GM18498 (cell line): Measurements from ENCODE around the gene GABRQ.
"Not testable (repeated sequence)": the region's sequence is repeated elsewhere in the genome, so short reads cannot be mapped to it uniquely, and the experiment has no call there.

Experiments
- ATAC-seq: cut with Tn5 transposase; IDR thresholded peaks from one replicate; pipeline ENCODE4 v1.9.1; 2021; ENCODE audit warnings: mild to moderate bottlenecking, moderate library complexity; ENCODE audit not compliant: unreplicated experiment

The GABRQ gene

DNA sequence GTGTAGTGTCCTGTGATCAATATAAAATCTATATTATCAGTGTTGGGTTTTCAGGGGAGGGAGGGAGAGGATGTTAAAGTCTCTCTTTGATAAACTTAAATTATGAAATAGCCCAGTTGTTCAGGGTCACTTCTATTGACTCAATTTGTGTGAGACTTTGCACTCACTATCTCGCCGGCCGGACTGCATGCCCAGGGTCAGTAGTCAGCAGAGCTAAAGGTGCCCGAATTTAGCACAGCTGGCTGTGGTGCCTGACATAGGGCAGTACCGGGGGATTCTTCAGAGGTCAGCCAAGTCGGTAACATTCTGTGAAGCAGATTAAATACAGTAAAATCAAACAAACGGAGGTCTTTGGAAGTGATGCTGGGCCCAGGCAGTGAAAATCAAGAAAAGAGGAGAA is 19.2 kb downstream of the GABRQ start:
- no peak for ATAC-seq

GRCh38 chrX:152658302-152658701 is 20.6 kb downstream of the GABRQ start:
- no peak for ATAC-seq

DNA sequence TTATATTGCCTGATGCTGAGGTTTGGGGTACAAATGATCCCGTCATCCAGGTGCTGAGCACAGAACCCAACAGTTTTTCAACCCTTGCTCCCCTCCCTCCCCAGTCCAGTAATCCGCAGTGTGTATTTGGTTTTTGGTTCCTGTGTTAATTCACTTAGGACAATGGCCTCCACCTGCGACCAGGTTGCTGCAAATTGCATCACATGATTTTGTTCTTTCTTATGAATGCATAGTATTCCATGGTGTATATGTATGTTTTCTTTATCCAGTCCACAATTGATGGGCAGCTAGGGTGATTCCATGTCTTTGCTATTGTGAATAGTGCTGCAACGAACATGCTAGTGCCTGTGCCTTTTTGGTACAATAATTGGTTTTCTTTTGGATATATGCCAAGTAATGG is 25.4 kb downstream of the GABRQ start:
- ATAC-seq: no peak

DNA sequence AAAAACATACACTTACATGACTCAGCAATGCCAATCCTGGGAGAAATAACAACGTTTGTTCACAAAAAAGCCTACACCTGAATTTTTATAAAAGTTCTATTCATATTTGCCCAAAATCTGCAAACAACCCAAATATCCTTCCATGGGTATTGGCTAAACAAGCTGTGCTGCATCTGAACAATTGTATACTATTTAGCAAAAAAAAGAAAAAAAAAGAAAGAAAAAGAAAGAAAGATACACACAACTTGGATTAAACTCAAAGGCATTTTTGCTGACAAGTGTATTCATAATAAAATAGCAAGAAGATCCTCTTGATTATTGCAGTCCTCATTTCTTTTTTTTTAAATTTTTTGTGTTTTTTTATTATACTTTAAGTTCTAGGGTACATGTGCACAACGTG is 36.4 kb downstream of the GABRQ start:
- no peak for ATAC-seq

GRCh38 chrX:152674652-152675051 is 37.0 kb downstream of the GABRQ start:
- ATAC-seq: not testable (repeated sequence)

GRCh38 chrX:152681012-152681411 is 43.3 kb downstream of the GABRQ start:
- ATAC-seq: not testable (repeated sequence)

DNA sequence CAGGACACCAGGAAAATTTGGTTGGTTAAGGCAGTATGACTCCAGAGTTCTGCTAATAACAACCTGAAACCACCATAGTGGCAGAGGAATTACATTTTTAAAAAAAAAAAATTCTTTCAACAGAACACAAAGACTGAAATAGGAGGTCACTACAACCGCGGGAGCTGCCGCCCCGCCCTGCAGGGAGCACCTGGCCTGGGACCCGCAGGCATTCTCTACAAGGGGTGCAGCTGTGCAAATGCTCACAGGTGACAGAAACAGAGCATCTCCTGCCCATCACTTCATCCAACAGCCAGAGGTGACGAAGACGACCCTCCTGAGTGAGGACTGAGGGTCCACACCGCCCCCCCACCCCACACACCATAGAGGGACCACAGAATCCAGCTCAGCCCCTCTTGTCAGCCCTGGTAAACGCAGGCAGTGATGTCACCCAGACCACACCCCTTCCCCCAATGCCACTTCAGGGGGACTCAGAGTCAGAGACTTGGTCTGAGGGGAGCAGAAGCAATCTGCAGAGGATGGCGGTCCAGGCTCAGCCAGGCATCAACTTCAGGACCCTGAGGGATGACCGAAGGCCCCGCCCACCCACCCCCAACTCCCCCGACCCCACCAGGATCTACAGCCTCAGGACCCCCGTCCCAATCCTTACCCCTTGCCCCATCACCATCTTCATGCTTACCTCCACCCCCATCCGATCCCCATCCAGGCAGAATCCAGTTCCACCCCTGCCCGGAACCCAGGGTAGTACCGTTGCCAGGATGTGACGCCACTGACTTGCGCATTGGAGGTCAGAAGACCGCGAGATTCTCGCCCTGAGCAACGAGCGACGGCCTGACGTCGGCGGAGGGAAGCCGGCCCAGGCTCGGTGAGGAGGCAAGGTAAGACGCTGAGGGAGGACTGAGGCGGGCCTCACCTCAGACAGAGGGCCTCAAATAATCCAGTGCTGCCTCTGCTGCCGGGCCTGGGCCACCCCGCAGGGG is 60.5 kb downstream of the GABRQ start, which contains the start of gene MAGEA3:
Gene MAGEA3, plus strand, starts transcription at position 843 of the 980 bp plus-strand sequence. CDS start 2,039 bp downstream, outside the sequence.
- not testable (repeated sequence) for ATAC-seq

DNA sequence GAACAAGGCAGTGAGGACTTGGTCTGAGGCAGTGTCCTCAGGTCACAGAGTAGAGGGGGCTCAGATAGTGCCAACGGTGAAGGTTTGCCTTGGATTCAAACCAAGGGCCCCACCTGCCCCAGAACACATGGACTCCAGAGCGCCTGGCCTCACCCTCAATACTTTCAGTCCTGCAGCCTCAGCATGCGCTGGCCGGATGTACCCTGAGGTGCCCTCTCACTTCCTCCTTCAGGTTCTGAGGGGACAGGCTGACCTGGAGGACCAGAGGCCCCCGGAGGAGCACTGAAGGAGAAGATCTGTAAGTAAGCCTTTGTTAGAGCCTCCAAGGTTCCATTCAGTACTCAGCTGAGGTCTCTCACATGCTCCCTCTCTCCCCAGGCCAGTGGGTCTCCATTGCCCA is 62.7 kb downstream of the GABRQ start:
- ATAC-seq: not testable (repeated sequence)

DNA sequence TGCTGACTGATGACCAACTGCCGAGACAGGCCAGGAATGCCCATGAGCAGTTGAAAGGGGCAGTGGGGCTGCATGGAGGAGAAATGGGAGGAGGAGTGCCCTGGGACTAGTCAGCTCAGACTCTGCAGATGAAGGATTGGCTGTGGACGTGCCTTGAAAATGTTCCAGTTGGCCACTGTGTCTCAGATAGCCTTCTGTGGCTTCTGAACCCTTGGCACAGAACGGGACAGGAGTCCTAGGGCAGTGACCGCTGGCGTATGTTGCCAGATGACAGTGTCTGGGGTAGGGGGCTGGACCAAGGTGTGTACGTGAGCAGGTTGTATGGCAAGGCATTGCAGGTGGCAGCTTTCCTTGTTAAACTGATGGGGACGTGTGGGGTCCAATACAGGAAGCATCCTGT is 68.8 kb downstream of the GABRQ start:
- not testable (repeated sequence) for ATAC-seq
